ENCODE results near the gene SLC31A1.

DNA sequence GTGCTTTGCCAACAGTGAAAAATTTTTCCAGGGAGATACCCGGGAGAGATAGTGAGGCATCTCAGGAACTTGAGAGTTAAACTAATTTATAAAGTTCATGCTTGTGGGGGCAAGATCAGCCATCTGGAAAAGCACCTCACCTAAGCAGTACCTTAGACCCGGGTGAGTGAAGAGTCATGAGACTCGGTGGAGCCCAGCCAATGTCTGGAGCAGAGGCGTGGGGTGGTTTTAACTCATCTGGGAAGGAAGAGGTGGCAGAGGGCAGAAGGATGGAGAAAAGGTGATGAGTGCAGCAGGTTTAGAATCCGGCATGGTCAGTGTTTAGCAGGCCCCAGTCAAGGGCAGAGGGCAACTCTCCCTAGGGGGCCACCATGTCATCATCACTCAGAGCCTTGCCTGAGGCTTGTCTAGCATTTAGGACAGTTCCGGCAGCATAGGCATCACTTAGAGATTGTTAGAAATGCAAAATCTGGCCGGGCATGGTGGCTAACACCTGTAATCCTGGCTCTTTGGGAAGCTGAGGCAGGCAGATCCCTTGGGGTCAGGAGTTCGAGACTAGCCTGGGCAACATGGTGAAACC, 86.1 kb downstream of the SLC31A1 start:
- TF ChIP-seq, protein P1, sequence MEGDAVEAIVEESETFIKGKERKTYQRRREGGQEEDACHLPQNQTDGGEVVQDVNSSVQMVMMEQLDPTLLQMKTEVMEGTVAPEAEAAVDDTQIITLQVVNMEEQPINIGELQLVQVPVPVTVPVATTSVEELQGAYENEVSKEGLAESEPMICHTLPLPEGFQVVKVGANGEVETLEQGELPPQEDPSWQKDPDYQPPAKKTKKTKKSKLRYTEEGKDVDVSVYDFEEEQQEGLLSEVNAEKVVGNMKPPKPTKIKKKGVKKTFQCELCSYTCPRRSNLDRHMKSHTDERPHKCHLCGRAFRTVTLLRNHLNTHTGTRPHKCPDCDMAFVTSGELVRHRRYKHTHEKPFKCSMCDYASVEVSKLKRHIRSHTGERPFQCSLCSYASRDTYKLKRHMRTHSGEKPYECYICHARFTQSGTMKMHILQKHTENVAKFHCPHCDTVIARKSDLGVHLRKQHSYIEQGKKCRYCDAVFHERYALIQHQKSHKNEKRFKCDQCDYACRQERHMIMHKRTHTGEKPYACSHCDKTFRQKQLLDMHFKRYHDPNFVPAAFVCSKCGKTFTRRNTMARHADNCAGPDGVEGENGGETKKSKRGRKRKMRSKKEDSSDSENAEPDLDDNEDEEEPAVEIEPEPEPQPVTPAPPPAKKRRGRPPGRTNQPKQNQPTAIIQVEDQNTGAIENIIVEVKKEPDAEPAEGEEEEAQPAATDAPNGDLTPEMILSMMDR (IDR thresholded peaks at IDR 0.05): no peak
- no peak for TF ChIP-seq POLR2AphosphoS5 (IDR thresholded peaks at IDR 0.05)
